Activated CD4-positive, alpha-beta T cell treated with anti-CD3 and anti-CD28 coated beads for 1 hour (primary cell): Measurements from ENCODE around the gene DIAPH3.

Experiments
- DNase-seq: peaks from one replicate; pipeline ENCODE4 v3.0.0-alpha.2; 2020

DIAPH3 gene

DNA sequence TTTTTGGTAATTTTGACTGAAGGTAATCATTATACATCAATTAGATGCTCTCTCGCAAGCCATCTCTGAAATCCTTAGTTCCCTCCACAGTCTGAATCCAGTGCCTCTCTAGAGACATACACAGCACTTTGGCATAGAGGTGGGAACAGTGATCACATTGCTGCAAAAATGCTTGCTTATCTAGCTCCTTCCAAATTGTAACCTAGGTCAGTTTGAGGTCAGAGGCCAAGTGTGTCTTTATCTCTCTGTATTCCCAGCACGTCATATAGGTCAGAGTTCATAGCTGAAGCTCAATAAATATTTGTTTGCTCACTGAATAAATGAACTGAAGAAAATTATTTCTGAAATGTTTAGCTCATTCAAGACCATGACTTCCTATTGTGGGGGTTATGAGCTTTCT is 462.5 kb downstream of the DIAPH3 start:
- no peak for DNase-seq

DNA sequence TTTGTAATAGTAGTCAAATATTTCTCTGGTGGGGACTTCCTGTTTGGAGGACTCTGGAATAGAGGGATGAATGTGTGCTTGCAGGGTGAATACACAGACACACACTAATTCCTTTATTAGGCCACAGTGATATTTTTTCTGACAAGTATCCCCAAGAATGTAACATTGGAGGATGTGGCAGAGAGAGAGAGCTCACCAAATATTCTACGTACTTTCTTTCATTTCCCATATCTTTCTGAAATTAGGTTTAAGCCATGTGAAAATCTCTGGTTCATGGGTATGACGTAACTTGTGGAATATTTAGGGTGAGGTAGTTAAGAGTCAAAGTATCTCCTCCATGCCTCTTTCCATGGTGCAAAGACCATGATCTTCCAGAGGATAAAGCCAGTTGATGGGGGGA is 463.4 kb downstream of the DIAPH3 start:
- no peak for DNase-seq

DNA sequence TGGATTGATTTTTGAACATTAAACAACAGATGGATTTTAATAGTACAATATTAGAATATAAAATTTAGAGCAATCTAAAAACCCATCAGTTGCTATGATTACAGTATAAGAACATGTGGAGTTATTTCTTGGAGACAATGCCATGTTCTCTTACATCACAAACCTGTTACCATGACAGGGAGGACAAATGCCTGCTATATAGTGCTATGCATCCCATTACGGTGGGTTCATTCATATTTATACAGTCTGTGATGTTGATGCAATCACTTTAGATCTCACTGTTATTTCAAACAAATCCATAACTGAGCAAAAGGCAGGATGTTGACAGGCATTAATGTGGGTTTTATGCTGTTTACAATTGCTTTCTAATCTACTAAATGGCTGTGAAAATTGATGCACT is 467.5 kb downstream of the DIAPH3 start:
- DNase-seq = no peak

DNA sequence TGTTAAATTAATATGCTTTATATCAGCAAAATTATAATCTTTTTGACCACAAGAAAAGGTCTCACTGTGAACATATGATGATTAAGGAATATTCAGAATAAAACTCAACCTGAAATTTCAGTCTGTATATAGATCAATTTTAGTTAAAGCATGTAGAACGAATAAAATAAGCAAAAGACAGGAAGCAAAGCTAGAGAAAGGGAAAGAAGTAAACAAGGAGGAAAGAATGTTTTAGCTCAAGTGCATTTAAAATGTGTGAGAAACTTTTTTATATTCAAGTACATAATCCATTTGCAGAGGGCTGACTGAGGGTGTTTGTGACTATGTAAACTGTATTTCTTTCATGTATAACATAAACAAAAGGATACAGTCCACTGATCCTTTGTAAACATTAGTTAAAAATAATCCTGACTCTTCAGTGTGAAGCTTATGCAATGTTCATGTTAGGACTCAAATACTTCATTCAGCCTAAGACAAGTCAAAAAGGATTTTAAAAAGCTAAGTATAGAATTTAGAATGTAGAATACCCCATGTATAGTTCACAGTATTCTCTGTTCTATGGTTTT is 472.1 kb downstream of the DIAPH3 start:
- no peak for DNase-seq

DNA sequence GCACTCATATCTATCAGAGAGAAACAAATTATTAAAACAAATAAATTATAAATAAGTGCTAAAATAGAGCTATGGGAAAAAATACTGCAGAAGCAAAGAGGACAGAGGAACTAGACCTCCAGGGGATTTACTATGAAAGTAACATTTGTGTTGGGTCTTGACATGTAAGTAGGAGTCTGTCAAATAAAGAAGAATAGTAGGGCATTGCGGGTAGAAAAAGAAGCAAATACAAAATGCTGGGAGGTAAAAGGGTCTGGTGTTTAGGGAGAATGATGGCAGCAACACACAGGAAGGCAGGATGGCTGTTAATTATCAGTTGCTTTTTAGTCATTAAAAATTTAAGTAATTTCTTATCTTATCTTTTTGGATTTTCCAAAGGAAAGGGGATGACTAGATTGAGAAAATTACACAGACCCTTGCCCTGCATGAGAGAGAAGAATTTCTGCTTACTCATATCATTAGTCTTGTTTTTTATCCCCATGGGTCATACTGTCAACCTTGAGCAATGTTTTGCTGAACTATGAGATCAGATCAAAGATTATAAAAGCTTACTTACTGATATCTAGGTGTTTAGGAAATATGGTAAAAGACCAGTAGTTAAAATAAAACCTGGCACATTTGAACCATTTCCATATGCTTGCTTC is 472.7 kb downstream of the DIAPH3 start:
- no peak for DNase-seq

DNA sequence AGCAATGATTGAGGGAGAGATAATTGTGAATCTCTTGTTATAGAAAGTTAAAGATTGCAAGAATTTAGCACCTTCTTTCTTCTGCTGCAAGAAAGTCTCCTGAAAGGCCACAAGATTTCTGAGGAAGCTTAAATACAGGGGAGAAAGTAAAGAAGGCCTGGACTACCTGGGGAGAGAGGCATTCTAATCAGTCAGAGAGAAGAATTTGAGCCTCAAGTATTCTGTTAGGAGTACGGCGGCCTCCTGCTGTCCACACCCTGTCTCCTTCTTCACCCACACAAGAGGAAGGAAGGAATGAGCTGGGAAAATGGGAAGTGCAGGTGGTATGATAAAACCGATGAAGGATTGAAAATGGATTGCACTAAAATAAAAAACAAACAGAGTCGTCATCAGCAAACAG is 474.7 kb downstream of the DIAPH3 start:
- DNase-seq = no peak

DNA sequence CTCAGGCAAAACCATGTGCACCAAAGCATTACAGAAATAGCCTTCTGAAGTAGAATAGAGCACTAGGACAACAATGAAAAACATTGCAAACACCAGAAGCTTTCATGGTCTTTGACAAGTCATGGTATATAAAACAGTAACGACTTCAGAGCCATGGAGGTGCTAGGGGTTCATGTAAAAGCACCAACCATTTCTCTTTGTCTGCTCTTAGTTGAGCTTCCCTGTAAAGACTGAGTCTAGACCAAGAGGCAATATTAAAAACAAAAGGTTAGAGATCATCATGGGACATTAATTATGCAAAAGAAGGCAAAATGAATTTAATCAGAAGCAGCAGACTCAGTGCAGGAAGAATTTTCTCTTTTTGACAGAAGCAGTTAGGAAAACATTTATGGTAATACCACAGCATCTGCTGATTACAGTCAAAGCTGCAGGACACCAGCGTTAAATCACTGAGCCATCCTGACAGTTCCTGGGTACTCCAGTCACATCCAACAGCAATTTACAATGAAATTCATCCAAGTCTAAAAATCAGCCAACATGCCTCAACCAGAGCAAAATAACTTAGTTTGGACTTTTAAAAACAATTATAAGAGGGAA is 476.8 kb downstream of the DIAPH3 start:
- DNase-seq = no peak

DNA sequence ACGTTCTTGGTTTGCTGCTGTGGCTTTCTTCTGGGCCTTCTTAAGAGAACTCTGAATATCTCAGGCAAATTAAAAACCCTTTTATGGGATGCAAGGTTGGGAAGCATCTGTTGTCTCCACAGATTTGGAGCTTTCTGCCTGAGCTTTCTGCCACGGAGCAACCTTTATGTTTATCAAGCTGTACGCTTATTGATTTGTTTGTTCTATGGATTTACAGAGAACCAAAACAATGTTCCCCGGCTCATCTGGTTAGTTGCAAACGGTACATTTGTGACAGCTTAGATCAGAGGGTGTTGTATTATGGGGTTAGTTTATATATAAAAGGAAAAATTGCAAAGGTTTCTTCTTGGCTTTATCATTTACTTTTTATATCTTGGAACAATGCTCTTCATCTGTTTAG is 479.6 kb downstream of the DIAPH3 start:
- no peak for DNase-seq

DNA sequence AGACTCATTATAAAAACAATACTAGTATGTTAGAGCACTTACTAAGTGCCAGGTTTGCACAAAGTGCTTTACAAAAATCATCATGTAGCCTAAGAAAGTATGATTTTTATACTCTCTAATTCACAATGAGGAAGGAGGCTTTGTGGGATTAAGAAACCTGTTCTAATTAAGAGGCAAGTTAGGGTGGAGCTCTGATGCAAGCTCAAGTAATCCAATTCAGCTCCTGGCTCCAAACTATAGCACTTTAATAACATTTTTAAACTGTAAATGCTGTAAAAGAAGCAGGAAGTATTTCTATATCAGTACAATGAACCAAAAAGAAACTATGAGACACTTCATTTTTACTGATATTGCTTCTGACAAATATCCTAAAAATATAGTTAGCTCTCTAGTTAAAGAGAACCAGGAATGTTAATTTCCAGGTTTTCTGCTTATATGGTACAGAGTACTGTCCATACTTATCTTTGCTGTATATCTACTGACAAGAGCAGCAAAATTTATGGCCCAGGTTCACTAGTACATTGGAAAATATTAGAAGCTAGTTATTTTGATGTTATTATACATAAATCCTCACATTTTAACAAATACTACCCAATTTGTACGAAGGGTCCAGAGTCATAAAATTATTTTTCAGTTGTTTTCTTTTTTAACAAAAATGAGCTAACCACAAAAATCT is 482.0 kb downstream of the DIAPH3 start:
- no peak for DNase-seq

DNA sequence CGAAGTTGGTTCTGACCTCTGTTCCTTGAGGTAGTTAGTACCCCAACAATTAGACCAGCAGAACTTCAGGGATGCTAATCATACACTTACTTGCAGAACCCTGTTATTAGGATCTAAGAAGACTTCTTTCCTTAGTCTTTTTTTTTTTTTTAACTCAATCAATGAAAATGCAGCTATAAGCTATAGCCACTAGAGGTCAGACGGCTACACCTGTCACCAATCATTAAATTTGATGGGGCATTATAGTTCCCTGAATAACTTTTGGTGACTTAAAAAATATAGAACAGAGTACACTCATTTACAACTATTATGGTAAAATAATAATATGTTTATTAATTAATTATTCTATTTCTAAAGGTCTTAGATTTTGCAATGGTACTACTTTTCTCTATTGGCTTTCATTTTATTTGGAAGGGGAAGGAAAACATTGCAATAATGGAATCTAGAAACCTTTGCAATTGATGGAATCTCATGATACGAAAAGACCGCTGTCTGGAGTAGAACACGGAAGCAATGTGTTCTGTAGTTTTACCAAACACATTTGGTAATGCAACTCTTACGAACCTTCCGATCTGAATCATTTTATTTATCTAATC is 483.2 kb downstream of the DIAPH3 start:
- no peak for DNase-seq

DNA sequence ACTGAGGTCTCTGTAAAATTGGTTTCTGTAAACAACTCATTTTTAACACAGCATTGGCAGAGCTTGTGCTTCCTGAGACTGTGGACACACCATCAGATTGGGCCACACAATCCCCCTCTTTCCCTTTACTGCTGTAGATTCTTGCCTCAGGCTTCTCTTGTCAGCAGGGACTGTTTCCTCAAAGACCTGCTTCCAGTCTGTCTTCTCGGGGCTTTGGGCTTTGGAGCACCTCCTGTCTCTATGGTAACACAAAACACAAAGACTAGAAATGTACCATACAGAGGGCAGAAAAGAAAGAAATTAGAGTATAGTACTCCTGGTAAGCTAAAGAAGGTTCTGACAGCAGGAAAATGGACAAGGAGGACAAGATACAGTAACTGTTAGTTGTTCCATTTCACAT is 484.5 kb downstream of the DIAPH3 start:
- no peak for DNase-seq

DNA sequence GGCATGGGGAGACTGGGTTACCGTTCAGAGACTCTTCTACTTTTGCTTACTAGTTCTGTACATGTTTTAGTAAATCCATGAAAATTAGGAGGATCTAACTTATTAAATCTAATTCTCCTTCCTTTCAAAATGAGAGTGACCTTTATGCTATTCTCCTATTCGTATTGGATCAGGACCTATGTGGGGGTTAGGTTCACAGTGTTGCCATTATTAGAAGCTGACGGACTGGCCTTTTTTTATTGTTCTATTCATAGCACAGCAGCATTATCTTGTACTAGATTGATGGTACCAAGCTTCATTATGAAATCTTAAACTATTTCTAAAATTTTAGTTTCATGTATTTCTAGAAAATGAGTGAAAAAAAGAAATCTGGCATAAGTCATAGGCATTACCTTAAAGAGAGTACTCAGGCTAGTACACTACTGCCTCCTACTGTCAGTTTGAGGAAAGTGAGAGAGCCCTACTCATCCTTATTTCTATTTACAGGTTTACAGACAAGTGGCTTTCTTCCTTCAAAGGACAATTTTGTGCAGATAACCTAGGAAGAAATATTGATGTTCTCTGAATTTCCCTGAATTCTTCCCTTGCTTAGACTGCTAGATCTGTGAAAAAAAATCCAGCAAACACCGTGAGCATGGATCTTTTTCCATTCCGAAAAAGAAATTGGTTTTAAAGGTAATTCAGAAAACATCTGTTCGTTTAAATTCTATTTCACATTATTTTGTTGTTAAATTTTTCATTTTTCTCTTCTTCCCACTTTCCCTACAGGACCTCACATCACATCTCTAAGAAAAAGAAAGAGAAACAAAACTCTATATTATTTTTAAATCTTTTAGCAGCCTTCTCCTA is 485.5 kb downstream of the DIAPH3 start:
- no peak for DNase-seq

DNA sequence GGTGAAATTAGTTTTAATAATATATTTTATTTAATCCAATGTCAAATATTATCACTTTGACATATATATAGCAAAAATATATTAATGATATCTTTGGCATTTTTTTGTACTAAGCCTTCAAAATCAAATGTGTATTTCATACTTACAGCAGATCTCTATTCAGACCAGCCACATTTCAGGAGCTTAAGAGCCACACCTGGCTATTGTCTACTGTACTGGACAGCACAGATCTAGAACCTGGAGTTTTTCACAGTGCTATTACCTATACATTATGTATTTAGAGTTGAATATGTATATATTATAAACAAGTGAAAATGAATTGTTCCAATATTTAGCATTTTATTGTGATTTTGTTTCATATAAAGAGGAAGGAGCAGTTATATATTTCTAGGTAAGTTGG is 486.3 kb downstream of the DIAPH3 start:
- DNase-seq = no peak

DNA sequence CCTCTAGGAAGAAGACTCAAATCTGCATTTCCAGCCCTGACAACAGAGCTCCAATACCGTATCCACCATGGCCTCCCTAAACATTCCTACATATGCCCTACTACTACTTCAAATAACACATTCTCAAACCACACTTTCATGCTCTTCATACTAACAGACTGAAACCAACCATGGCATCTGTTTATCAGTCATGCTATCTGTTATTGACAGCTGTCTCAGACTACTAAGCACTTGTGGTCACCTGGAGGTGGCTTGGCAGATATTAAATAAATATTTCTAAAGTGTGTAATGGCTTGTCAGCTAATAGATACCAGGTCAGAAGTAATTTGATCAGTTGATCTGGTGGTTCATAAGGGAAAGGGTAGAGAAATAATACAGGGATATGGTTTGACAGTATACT is 489.1 kb downstream of the DIAPH3 start:
- no peak for DNase-seq

DNA sequence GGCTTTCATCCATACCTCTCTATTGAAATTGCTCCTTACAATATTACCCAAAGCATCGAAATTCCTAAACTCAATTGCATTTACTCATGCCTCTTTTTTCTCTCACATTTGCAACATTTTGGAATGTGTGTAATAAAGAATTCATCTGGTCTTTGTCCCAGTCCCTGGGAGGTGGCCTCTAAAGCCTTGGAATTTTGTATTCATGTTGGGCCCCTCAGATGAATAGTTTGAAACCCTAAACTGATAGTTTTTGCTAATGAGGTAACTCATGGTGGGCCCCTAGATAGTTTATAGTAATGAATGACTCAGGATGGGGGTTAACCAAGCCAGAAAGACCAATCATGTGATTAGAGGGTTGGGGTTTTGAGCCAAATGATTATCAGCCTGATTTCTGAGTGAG is 490.4 kb downstream of the DIAPH3 start:
- DNase-seq = no peak

DNA sequence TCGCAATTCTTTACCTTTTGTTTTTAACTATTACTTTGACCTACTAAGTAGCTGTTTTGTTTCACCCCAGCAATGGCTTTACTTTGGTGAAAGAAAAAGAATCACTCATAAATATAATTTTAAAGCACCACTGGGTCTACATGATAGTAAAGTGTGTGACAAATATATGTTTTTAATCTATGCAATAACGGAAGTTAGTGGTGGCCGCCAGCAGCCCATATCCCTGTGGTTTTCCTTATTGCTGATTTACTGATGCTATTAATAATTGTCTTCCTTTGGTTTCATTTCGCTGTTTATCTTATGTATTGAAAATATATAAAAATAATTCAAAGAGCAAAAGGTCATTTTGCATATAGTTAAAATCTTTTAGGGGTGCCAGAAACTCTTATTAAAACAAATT is 491.3 kb downstream of the DIAPH3 start:
- DNase-seq = no peak

DNA sequence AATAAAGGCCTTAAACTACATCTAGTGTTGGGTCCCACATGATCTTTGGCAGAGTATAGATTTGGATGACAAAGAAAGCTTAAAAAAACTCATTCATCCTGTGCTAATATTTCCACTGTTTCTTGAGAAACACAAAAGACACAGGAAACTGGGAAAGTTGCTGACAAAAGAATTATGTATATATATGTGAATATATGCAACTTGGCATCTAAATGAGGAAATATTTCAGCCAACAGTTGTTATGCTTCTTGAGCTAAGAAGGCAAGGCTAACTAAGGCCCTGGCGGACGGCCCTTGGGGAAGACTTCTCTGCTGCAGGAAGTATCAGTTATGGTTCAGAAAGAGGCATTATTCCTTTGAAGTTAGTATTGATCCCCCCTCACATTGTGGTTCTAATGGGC is 491.8 kb downstream of the DIAPH3 start:
- no peak for DNase-seq

DNA sequence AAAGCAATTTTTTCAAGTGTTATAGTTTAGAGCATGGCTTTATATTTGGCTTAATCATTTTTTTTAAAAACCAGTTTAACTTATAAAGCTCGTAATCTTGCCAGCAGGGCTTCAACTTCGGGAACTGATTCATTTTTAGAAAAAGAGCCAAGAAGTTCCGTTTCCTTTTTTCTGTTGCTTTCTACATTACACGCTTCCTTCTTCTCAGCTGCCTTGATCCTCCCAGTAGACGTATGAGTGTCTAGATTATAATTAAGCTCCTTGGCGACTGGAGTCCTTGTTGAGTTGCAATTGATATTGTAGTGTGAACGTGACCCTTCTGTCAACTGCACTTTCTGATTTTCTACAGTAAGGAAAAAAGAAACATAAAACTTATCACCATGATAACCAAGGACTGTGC is 497.2 kb downstream of the DIAPH3 start:
- DNase-seq = no peak

DNA sequence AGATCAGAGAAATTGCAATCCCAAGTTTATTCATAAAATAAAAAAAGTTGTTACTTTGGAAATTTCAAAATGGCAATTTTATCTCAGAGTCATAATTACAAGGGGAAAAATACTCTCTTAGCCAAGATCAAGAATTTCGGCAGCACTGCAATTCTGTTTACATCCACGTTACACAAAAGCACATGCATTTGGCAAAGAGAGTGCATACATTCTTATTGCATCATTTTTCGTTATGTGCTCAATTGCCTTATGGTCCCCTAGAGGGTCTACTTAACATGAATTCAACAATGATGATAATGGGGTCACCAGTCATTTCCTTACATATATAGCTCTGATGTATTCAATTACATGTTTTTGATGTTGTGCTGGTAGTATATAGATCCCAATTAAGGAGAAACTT is 498.0 kb downstream of the DIAPH3 start:
- no peak for DNase-seq

DNA sequence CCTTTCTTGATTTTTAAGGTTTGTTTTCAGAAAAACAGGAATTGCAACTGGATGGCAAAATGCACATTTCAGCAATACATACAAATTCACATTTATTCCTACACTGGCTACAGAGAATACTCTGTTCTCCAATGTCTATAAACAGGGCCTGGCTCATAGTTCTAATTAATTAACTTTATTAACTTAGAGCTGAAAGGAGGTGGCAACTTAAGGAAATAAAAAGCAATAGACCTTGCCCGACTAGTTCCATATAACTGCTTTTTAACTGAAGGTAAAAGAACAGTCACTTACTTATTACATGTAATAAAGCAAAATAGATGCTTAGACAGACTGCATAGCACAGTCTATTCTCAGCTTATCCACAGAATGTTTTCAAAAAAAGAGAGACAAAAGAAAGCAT is 498.5 kb downstream of the DIAPH3 start:
- no peak for DNase-seq

DNA sequence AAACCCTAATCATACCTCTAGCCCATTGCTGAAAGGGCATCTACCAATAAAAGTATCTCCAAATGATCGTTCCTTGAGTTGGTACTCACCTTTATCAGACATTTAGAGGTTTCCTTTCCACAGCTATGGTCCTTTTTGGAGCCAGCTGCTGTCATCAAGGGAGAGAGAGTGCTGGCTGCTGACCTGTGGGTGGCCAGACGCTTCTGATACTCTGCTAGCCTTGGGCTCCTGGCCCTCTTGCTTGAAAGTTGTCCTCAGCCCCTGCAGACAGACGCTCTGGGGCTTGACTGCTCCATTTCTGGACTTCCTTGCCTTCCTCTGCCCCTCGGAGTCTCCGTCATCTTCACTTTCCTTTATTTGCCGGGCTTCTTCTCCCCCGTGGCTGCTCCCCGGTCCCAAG is 499.1 kb downstream of the DIAPH3 start:
- no peak for DNase-seq

DNA sequence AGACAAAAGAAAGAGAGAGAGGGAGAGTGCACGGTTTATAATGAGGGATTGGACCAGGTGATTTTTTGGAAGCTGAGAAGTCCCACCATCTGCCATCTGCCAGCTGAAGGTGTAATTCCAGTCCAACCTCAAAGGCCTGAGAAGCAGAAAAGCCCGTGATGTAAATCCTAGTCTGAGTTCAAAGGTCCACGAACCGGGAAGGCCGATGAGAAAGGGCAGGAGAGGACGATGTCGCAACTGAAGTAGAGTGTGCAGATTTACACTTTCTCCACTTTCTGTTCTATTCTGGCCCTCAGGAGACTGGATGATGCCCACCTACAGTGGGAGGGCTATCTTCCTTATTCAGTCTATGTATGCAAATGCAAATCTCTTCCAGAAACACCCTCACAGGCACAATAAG is 500.0 kb downstream of the DIAPH3 start:
- no peak for DNase-seq

DNA sequence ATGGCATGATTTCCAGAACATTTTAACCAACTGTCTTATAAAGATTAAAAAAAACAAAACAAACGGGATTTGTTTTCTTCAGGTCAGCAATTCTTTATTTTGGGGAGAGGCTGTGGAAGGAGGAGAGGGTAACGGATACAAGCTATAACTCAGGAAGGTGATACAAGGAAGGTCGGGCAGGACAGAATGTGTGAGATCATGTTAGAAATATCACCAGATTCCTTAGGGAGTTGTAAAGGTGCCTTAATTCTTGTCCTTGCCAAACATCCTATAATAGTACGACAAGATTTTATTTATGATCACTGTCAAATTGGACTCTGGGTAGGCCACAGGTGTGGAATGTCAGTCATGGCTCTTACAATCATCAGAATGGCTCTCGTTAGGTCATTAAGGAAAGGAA is 503.1 kb downstream of the DIAPH3 start:
- DNase-seq = no peak
